HG03342 (cell line): ENCODE data around the gene C2CD4C.
"Not testable (repeated sequence)": the region's sequence is repeated elsewhere in the genome, so short reads cannot be mapped to it uniquely, and the experiment has no call there.

ENCODE experiments used
- ATAC-seq: cut with Tn5 transposase; IDR thresholded peaks from one replicate; pipeline ENCODE4 v1.9.1; 2021; ENCODE audit warnings: mild to moderate bottlenecking, moderate library complexity; ENCODE audit not compliant: unreplicated experiment

Gene C2CD4C

DNA sequence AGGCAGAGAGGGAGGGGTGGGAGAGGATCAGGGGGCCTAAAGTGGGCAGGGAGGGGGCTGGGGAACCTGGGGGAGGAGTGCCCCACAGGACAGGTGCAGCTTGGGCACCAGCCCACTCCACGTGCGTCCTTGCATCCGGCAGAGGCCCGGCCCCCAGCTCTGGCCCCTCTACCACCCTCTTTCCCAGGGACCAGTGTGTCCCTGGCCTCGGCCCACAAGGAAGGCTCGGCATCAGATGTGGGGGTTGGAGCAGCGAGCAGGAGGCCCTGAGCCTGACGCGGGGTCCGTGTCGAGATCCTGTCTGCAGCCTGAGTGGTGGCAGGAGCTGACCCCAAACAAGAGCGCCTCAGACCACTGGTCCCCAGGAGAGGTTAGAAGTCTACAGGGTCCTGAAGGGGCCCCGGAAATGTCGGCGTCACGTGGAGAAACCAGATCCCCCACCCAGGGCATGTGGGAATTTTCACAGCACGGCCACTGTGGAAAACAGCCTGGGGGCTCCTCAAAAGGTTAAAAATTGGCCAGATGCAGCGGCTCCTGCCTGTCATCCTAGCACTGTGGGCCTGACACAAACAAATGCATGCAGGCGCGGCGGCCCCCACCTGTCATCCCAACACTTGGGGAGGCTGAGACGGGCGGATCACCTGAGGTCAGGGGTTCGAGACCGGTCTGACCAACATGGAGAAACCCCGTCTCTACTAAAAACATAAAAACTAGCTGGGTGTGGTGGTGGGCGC is 30.4 kb upstream of the C2CD4C start:
- no peak for ATAC-seq

DNA sequence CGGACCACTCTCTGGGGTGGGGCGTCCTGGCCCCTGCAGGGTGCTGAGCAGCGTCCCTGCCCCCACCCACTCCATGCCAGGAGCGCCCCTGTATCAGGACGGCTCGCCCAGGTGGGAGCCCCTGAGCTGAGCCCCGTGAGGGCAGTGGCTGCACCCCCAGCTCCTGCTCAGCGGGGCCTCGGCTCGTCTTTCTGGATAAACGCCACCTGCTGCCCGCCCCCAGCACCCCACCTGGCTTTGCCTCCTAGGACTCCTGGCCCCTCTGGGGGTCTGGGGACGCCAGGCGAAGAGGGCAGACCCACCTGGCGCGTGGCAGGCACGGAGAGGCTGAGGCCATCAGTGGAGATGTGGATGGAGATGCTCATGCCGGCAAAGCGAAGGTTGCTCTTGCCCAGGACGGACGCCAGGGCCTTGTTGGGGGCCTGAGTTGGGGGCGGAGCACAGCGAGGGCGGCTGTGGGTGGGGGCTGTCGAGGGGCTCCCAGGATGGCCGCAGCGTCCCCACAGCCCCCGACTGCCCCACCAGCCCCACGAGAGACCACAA is 29.5 kb upstream of the C2CD4C start:
- no peak for ATAC-seq

DNA sequence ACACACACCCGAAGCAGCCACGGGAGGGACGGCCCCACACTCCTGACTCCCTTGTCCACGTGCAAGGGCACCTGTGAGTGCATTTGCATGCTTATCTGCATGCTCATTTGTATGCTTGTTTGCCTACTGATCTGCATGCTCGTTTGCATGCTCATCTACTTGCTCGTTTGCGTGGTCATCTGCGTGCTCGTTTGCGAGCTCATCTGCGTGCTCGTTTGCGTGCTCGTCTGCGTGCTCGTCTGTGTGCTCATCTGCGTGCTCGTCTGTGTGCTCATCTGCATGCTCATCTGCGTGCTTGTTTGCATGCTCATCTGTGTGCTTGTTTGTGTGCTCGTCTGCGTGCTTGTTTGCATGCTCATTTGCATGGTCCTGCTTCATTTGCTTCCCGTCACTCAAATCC is 28.1 kb upstream of the C2CD4C start:
- ATAC-seq, result no peak

DNA sequence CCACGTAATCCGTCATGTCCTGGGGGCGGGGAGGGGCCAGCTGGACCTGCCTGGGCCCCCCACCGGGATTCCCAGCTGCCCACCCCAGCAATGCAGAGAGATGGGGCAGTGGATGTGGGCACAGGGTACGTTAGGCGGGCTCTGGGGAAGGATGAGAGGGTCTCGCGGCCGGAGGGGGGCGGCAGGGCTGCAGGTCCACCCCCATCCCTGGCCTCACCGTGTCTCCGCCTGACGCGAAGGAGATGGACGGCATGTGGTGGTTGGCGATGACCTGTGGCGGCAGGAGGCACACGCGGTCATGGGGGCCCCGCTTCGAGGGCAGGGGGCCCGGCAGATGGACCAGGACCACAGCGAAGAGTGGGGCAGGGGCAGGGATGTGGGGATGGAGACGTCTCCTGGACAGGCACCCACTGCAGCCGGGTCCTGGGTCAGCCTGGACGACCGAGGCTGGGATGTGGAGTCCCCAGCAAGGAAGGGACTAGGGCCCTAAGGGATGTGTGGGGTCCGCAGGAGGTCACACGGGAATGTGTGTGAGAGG is 27.5 kb upstream of the C2CD4C start:
- ATAC-seq, result no peak

DNA sequence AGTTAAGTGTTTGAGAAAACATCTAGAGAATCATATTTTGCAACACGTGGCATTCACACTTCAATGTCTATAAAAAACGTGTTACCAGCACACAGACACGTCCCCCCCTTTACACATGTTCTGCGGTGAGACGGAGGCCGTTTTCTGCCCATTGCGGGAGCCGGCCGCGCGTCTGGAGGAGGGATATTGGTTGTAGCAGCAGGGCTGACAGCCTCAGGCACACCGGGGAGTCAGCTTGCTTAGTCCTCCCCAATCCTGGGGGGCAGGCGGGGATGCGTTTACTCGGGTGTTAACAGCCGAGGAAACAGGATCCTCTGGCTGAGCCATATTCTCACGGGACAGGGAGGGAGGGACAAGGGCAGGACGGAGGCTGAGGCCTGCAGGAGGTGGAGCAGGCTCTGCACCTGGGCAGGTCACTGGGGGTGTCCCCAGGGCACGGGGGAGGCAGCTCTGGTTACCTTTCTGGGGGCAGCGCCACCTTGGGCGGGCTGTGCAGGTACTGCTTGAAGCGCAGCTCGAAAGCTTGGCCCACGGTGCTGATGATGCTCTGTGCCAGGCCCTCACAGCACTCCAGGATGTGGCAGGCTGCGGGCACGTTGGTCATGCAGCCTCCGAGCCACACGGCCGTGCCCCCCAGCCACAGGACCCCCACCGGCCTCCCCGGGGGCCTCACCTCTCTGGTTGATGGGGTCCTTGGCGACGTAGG is 26.9 kb upstream of the C2CD4C start:
- no peak for ATAC-seq

DNA sequence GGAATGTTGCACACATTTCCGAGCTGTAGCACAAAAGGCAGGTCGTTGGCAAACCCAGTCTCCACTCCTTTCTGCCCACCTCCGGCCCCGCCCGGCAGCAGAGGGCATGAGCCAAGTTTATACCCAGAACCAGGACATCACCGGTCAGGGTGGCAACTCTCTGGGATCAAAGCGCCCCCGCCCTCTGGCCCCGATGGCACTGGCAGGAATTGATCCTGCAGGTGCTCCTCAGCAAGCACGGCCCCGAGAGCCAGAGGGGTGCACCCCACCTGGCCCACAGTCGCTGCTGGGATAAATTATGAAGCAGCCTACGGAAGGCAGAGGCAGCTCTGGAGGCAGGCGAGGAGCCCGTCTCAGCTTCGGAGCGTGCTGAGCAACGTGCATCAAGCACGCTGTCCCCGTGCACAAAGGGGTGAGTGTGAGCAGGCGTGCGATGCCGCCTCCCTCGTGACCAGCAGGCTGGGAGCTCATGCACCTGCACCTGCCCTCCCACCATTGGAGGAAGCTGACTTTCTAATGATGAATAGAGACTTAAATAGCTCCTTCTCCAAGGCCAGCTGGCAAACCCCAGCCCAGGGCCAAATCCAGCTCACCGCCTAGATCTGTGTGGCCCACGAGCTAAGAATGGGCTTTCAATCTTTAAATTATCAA is 26.2 kb upstream of the C2CD4C start:
- no peak for ATAC-seq

DNA sequence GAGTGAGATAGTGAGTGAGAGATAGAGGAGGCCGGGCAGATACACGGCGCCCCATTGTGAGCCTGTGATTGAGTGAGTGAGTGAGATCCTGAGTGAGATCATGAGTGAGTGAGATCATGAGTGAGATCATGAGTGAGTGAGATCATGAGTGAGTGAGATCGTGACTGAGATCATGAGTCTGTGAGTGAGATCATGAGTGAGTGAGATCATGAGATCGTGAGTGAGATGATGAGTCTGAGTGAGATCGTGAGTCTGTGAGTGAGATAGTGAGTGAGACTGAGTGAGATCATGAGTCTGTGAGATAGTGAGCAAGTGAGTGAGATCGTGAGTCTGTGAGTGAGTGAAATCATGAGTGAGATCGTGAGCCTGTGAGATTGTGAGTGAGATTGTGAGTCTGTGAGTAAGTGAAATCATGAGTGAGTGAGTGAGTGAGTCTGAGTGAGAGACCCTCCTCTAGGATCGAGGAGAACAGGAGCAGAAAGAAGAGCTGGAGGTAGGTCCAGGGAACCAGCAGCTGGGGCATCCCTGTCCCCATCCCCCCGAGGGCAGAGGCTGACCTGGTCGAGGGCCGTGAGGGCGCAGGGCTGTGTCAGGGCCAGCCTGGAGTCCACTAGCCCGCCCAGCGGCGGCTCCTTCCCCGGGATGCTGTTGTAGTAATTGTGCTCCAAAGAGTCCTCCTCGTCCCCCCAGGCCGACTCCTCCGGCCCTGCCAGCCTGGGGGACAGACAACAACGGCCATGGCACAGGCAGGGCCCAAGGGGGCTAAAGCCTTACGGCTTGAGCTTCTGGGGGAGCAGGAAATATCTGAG is 25.4 kb upstream of the C2CD4C start:
- ATAC-seq, result no peak

DNA sequence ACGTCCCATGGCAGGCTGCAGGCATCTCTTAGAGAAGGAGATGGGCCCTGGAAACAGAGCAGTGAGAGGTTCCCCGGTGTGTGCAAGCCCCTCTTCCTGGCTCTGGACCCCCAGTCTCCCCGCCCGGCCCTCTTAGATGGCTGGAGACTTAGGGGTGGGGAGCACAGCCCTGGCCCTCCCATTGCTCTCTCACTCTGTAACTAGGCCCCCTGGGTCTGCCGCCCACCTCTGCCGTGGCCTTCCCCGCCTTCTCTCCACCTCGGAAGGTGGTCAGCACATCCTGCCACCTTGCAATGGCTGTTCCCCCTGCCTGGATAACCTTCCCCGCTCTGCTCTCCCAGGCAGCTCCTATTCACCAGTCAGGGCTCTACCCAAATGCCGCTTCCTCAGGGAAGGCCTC is 21.8 kb upstream of the C2CD4C start:
- no peak for ATAC-seq

DNA sequence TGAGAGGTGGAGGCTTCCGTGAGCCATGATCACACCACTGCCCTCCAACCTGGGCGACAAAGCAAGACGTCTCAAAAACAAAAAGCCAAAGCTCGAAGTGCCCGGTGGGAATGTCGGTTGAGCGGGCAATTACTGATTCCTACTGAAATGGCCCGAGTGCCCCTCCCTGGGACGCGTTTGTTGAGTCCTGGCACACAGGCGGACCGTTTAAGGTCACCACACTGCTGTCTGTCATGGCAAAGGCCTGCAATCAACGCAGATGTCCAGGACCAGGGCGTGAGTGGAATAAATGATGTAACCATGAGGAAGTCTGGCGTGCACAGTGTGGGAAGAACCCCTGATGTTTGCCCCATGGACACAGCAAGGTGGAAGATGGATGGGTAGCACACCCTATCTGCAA is 19.2 kb upstream of the C2CD4C start:
- ATAC-seq, result no peak

DNA sequence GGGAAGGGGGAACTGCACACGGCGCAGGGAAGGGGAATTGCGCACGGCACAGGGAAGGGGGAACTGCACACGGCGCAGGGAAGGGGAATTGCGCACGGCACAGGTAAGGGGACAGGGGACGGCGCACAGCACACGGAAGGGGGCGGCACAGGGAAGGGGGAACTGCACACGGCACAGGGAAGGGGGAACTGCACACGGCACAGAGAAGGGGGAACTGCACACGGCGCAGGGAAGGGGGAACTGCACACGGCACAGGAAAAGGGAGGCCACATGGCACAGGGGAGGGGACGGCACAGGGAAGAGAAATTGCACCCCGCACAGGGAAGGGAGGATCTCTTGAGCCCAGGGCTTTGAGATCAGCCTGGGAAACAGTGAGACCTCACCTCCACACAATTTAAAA is 18.7 kb upstream of the C2CD4C start:
- ATAC-seq, result not testable (repeated sequence)

DNA sequence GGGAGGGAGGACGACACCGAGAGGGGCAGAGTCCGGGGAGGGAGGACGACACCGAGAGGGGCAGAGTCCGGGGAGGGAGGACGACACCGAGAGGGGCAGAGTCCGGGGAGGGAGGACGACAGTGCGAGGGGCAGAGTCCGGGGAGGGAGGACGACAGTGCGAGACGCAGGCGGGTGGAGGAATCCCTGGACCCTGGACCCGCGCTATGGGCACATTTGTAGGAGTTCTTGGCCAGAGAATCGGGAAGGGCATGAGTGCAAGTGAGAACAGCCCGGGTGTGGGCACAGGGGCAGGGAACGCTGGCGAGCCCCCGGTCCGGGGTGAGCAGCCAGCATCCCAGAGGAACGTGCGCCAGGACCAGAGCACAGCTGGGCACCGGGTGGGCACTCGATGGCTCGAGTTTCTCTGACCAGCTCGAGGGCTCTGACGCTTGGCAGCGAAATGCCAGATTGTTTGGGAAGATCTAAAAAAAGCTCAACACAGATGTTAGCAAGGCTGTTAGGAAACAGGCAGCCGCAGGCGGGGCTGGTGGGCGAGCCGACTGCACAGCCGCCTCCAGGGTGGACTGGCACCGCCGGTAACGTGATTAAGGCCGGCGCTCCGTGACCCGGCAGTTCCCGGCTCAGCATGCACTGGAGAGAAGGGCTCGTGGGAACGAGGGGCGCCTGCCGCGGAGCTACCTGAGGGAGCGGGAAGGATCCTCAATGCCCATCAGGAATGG is 17.9 kb upstream of the C2CD4C start:
- no peak for ATAC-seq

DNA sequence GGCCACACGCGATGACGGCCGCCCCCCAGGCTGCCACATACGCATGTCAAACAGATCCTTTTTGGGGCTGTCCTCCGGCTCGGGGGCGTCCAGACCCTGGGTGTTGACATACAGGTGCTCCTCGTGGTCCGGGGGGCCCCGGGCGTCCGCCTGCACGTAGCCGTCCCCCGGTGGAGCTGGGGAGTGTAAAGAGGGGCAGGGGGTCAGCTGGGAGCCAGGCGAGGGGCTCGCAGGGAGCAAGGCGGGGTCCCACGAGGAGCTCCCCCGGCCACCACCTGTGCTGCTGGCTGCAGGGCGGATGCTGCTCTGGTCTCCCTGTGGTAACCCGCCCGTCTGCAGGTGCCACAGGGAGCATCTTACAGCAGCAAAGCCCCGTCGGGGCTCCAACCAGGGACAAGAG is 16.1 kb upstream of the C2CD4C start:
- no peak for ATAC-seq

DNA sequence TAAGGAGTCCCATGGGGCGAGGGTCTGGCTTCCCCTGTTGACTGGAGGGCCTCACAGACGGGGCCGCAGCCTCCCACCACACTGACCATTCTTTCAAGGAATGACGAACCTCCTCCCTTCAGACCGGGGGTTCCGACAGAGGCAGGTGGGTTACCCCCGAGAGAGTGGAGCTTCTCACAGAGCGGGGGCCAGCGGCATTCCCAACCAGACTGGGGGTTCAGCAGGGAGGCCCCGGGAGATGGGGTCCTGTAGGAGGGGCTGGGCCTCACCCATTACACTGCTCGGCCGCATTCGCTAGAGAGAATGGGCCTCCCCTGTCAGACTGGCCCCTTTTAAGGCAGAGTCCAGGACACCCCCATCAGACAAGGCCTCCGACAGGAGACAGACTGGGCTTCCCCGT is 15.6 kb upstream of the C2CD4C start:
- ATAC-seq, result no peak

DNA sequence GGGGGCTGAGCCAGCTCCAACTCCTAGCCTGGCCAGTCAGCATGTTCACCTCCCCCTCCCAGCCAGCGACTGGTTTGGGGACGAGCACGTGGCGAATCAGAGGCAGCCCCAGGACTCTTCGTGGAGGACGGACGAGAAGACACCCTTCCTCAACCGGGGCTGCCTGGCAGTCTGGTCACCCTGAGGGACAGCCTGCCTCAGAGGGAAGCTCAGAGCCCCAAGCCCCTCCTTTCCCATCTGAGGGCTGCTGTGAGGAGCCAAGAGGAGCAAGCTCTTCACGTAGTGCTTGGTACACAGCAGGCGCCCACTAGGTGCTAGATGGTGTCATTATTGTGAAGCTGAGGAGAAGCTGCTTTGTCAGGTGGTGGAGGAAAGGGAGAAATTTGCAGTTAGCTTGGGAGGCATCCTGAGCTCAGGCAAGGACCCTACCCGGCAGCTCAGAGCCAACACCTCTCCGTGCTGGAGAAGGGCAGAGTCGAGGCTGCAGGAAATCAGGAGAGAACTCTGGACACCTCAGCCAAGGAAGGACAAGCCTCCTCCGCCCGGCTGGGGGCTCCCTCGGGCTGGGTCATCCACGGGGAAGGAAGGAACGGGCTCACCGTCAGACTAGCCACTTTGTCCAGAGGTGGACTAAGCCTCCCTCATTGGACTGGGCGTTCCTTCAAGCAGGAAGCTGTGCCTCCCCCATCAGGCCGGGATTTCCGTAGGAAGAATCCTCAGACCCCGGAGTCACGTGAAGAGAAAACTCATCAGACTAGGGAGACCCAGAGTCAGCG is 14.9 kb upstream of the C2CD4C start:
- ATAC-seq, result no peak

DNA sequence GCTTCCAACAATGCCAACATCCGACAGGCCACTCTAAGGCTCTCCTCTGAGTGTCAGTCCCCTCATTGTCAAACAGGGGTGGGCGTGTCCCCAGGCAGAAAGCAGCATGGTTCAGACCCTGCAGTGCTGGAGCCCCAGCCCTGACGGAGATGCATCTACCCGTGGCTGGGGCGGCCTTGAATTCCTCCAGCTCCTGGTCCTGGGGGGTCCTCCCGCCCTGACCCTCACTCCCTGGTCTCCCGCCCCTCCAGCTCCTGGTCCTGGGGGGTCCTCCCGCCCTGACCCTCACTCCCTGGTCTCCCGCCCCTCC is 13.9 kb upstream of the C2CD4C start:
- not testable (repeated sequence) for ATAC-seq

DNA sequence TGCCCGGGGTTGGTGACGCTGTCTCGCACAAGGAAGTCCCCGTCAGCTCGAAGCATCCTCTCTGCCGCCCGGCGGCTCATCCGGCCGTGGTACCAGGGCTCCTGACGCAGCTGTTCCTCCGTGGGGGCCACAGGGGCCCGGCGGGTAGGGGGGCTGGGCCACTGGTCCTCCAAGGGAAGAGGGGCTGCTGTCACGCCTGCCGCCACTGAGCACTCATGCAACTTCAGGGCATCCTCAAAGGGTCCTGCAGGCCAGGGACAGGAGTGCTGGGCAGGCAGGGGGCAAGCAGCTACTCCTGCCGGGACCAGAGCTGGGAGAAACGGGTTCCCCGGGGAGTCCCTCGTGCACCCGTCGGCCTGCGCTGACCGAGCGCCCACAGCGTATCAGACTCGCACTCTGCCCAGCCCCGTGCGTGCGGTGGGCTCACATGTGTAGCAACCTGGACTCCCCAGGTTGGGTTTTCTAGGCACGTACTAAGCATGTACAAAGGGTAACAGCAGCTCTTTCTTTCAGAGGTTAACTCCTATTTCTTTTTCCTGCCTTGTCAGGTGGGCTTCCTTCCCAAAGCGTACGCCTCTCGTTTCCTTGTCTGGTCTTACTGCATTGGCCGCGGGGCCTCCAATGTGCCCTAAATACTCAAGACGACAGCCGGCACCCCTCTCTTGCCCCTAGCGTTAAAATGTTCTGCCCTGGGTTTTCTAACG is 13.4 kb upstream of the C2CD4C start:
- ATAC-seq, result no peak

DNA sequence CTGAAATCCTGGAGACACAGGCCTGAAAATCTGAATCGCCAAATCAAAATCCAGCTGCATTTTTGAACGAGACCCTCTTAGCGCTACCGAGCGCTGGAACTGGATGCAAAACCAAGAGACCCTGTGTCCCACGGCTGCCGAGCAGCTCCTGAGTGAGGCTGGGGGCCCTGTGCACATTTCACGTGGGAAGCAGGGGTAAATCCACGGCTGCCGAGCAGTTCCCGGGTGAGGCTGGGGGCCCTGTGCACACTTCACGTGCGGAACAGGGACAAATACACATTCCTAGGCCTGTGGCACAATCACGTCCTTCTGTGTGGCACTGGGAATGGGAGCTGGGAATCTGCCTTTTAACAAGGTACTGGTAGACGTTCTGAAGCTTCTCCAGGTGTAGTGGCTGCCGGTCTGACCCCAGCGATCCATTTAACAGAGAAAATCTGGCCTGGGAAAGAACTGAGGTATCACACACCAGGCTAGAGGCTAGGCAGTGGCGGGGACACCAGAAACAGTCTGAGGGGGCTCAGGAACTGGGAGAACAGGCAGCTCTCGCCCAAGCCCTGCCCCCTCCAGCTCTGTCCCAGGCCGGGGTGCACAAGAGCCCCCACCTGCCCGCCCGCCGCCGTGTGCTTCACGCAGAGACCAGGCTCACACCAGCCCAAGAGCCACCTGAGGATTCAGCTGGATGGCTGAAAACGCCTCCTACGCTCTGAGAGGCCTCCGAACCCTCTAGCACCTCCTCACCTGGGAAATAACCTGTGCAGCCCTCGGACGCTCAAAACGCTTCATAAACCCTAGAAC is 11.0 kb upstream of the C2CD4C start:
- no peak for ATAC-seq
